NCI-H510A (cell line): ENCODE measurements around the gene HK2.

Source experiments
- DNase-seq: peaks from one replicate; lab custom pipeline; 2025; lab: John Stamatoyannopoulos, UW

HK2 gene

DNA sequence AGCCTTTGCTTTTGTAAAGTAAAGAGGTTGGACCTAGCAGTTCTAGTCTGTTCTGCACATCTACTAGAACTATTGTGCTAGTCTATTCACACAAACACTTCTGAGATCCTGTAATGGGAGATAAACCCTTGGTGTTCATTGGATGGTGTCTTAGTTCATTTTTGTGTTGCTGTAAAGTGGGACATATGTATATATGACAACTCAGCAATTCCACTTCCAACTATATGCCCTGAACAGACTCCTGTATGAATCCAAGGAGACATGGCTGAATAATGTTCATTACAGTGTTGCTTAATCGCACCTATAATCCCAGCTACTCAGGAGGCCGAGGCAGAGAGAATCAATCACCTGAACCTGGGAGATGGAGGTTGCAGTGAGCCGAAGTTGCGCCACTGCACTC, 23.3 kb downstream of the HK2 start:
- no peak for DNase-seq

DNA sequence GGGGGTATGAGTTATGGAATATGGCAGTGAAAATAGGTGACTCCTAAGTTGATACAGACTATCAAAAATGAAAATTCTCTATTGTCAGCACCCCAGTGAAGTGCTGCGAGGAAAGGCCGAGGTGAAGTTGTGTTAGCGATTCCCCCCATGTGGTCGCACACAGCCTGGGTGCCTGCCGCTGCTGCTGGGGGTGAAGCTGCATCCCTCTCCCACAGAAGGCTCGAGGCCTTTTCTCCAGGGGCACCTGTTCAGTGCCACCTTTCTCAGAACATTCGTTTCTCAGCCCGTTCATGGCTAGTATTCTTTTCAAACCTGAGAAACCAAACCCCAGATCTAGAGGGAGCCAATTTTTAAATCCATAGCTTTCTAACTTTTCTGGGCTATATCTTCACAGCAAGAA, 23.8 kb downstream of the HK2 start:
- no peak for DNase-seq

DNA sequence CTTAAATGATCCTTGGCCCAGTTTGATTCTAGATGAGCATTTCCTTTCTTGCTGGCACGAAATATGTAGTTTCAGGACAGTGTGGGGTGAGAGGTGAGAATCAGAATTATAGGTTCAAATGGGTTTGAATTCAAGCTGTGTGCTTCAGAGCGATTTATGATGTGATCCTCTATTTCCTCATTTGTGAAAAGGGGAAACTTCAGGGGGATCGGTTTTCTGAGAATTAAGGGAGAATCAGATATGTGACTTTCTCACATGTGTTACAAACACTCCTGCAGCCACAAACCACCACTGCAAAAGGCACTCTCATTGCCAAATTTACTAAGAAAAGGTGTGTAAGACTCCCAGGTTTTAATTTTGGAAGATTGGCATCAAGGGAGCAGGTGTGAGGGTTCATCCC, 24.4 kb downstream of the HK2 start:
- DNase-seq: no peak

DNA sequence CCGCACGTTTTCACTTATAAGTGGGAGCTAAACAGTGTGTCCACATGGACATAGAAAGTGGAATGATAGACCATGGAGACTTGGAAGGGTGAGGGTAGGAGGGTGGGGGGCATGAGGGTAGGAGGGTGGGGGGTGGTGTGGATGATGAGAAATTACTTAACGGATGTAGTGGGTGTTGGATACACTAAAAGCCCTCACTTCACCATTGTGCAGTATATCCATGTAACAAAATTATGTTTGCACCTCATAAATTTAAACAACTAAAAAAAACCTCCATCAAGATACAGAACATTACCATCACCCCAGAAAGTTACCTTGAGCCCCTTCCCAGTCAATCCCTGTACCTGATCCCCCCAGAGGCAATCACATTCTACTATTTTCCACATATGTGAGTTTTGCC, 26.2 kb downstream of the HK2 start:
- no peak for DNase-seq

DNA sequence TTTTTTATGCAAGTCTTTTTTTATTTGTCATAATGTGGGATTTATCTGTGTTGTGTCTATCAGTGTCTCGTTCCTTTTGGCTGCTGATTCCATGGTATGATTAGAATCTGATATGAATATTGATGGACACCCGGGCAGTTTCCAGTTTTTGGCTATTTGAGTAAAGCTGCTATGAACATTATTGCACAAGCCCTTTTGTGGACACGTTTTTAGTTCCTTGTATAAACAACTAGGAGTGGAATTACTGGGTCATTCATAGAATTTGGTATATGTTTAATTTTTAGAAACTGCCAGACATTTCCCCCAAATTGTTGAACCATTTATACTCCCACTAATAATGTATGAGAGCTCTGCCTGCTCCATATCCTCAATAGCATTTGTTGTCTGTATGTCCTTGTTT, 26.6 kb downstream of the HK2 start:
- no peak for DNase-seq

DNA sequence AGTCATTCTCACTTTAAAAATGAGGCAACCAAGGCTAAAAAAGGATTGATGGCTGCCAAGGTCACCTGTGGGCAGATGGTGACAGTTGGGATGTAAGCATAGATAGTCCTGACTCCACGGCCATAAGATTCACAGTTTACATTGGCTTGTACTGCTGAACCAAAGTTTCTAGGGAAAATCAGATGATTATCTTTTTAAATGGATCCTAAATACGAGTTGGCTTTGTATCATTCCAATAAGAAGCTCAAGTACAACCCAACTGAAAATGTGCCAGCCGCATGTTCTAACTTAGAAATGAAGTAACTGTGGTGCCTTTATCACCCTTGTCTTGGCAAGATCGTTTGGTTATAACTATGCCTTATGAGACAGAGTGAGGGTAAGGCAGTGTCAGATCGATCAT, 27.6 kb downstream of the HK2 start:
- no peak for DNase-seq

DNA sequence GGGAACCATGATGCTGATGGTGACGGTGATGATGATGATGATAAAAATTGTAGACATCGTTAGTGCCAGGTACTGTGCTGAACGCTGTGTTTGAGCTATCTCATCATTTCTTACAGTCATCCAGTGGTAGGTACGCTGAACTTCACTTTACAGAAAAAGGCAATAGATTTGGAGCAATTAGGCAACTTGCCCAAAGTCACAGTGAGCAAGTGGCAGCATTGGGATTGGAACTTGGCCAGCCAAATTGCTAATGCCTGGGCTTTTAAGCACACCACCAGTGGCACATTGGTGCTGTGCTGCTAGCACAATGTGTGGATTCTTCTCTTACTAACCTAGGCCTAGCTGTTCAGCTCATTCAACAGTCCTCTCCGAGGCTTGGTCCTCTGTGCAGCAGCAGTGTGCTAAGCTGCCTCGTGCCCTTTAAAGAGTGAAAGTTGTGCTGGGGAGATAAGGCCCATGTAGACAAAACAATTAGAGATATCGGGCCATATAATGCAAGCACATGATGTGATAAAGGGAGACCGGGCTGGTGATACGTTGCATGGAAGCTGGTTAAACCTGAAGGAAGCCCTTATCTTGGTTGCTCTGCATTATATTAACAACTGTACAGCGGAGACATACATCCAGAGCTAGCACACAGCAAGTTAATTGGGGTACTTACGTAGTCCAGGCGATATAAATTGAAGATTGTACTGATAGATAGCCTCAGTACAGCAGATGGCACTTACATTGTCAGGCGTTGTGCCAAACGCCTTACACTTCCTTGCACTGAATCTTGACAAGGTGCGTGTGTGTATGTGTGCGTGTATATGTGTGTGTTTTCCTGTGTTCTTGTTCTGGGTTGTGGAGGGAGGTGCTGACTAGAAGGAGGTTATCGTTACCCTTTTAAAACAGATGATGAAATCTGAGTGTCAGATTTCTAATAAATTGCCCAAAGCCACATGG, 28.4 kb downstream of the HK2 start:
- DNase-seq: no peak

DNA sequence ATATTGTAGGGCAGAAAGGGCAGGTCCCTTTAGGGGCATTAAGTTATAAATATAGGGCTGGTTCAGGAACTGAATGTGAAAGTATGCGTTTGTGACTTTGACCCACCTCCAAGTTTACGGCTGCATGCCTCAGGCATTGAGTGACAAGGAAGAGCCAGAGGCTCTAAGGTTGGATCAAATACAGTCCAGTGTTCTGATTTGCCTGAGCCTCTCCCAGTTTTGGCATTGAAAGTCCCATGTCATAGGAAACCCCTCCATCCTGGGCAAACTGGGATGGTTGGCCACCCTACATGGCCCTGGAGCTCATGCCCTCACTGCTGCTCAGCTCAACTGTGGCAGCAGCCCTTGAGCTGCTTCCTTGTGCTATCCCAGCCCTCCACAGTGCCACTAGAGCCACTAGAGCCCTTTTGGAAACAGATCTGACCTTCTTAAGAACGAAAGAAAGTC, 29.9 kb downstream of the HK2 start:
- no peak for DNase-seq

DNA sequence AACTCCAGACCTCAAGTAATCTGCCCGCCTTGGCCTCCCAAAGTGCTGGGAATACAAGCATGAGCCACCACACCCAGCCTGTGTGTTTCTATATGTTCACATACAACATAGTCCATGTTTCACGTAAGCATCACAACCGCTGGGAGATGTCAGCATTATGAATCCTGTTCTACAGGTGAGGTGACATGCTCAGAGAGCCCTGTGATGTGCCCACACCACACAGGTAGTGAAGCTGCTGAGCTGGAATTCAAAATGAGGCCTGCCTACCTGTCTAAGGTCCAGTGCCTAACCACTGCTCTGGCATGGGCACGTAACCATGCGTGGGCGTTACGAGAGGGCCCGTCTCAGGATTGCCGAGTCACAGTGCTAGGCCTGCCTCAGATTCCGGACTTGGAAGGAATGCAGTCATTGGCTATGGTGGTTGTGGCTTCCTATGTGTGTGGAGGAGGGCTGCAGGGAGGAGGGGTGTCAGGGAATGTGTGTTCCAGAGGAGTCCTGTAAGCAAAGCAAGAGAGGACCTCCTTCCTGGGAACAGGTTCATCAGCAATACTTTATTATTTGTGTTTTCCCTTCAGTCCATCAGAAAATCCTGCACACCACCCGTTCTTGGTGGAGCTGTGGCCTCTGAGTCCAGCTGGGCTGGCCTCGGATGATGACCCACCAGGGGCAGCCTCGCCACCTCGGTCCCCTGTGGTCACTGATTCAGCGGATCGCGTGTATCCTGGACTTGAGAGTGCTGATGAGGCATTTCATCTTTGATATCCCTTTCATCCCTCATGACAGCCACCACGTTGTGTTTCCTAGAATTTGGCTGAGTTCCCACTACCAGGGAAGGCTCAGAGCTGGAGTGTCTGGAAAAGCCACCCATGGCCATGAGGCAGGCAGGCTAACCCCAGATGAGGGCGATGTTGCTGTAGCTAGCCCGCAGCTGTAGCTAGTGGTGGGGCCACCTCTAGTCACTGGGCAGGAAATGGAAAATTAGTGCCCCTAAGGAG, 31.1 kb downstream of the HK2 start:
- DNase-seq: no peak

DNA sequence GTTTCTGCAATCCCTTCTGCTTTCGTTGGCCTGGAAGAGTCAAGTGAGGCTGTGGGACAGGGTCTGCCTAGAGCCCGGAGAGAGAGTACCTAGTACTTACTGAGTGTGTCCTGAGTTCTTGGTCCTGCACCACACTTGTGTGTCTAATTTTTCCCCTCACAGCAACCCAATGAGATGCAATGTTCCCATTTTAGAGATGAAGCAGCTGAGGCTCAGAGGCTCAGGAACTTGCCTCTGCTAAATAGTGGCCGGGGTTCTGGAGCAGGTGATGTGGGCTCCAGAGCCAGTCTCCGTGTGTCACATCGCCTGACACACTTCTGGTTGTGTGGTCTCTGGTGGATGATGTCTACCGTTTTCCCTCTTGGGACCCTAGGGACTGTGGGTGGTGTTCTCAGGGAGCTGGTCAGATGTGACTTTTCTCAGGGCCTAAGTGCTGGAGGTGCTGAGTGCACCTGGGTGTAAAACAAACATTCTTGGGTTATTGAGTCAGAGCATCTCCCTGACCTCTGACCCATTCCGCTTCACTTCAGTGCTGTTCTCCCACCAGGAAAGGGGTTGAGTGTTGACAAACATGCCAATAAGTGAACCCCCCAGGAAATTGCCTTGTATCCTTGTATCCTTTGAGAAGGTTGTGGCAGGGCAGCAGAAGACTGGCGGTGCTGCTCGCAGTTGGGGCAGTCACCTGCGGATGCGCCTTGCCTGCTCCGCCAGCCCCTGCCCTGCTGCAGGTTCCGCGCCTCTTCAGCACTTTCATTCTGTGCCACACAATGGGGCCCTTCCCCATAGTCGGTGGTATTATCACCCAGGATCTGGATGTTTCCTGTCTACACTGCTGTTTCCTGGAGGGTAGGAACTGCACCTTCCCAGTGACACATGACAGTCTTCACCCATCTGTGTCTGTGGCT, 32.1 kb downstream of the HK2 start:
- DNase-seq: no peak

DNA sequence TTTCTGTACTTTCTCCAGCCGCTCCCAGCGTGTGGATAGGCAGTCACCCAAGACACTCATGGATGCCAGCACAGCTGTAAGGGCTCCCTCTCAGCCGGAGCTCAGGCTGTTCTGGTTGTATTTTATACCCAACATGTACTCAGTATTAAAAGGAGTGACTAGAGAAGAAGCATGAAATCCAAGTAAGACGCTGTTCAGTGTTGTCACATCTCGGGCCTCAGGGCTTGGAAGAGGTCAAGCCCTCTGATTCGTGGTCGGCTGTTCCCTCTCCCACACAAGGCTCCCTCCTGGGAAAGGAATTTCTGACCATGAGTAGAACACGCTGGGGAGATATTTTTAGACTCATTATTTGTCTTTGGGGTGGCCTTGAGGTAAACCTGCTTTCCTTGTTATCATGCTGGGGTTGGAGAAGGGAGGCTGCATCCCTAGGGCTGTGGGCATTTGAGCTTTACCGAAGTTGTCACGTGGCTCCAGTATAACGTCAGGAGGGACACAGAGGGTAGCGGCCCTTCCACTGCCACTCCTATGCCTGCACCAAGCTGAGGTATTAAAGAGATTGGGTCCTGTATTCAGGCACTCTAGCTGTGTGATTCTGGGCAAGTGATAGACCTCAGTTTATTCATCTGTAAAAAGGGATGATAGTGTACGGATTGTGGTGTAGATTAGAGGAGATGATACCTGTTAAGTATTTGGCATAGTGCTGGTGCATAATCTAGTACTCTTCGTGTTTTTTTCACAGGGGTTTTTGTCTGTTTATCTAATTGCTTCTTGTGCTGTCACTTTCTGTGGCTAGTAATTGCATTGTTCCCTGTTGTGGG, 34.1 kb downstream of the HK2 start:
- DNase-seq: no peak

DNA sequence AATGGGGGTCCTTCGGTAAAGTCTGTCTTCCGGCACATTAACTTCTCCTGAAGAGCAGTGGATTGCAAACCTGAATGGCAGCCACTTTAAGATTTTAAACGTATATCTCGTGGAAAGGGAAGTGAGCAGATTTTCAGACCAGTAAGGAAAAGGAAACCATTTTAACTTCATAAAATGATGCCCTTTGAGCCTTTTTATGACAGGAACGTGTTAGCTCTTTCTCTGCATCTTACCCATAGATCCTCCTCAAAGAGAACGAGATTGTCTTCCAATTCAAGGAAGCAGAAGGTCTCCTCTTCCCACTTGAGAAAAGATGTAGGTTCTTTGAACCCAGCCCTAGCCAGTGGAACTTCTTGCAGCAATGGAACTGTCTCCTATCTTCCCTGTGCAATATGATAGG, 35.6 kb downstream of the HK2 start:
- DNase-seq: no peak

DNA sequence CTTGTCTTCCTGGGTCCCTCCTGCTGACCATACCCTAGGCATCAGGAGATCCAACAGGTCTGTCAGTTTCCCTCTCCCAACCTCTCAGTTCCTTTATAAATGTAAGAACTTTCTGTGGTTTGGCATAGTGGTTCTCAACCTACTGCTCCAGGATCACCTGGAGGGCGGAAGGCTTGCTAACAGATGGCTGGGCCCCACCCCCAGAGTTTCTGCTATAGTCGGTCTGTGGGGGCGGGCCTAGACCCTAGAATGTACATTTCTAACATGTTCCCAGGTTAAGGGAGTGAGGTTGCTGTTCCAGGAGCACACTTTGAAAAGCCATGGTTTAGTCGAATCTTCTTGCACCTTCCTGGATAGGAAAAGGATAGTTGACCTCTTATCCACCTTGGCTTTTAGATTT, 37.0 kb downstream of the HK2 start:
- no peak for DNase-seq

DNA sequence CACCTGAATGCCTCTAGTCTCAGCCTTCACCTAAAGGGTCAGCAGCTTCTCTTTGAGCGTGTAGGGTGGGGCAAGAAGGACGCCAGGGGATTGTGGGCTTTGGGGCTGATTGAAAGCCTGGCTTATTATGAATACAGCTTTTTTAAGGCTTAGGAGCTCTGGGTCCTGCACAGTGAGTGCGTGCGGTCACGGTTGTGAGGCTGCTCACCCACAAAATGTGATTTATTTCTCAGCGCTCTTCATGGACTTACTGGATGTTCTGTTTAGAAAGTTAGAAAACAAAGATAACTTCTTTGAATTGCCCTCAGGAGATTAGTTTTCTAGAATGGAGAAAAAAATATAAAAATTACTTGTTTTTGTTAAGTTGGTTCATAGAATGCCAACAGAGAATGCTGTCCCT, 37.5 kb downstream of the HK2 start:
- DNase-seq: no peak

DNA sequence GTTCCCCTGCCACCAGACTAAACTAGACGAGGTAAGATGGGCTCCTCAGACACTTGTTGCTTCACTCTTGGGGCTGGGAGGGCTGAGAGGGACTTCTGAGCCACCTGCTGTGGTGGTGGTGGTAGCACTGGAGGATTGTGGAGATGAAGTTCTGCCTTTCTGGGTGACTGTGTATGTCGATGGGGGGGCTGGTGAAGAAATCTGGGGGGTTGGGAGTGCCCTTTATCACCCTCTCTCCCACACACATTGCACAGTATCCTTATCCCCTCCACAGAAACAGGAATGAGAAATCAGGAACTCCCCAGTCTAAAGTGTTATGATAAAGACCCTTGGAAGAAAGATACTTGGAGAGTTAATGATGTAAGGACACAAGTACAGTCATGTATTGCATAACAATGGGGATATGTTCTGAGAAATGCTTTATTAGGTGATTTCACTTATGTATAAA, 38.5 kb downstream of the HK2 start:
- DNase-seq: no peak

DNA sequence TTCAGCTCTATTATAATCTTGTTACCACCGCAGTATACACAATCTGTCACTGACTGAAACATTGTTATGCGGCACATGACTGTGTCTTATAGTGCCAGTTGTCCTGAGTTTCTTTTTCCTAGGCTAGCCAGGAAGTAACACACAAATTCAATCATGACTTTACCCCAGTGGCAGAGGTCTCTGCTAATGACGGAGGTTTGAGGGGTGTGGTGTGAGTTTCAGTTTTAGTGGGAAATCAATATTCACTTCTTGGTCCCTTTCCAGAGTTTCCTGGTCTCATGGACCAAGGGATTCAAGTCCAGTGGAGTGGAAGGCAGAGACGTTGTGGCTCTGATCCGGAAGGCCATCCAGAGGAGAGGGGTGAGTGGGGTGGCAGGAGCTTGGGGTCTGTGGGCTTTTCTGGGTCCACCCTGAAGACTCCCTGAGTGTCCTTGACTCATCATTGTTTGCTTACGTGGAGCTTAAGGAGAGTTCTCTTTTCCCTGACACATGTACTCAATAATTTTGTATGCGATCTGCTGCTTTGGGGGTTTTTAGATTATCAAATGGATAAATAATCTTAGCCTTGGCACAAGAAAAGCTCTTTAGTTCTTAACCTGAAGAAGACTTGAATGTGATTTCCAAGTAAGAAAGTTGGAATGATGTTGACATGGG, 39.2 kb downstream of the HK2 start:
- no peak for DNase-seq

DNA sequence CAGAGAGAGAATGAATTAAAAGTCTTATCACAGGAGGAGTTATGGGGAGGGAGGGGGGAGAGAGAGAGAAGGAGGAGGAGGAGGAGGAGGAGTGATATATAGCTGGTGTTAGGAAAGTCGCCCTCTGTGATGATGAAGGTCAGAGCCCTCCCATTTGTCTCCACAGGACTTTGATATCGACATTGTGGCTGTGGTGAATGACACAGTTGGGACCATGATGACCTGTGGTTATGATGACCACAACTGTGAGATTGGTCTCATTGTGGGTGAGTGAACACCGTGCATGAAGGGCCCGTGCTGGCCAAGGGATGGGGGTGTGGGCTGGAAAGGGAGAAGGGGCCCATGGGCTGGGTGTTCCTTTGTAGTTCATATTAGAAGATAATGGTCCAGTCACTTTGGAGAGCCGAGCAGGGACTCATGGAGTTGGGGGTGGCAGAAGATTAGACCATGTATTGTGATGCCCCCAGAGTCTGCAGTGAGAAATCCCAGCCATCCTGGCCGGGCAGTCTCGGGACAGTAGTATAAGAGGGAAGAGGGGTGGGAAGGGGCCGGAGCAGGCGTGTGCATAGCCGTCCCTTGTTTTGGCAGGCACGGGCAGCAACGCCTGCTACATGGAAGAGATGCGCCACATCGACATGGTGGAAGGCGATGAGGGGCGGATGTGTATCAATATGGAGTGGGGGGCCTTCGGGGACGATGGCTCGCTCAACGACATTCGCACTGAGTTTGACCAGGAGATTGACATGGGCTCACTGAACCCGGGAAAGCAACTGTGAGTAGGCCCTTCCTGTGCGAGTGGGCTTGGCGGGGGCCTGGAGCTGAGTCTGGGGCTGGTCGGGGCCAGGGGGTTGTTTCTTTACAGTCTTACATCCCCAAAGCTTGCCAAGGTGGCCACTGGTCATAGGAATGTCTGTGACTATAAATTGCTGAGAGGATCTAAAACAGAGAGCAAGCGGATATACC, 40.0 kb downstream of the HK2 start:
- DNase-seq: no peak

DNA sequence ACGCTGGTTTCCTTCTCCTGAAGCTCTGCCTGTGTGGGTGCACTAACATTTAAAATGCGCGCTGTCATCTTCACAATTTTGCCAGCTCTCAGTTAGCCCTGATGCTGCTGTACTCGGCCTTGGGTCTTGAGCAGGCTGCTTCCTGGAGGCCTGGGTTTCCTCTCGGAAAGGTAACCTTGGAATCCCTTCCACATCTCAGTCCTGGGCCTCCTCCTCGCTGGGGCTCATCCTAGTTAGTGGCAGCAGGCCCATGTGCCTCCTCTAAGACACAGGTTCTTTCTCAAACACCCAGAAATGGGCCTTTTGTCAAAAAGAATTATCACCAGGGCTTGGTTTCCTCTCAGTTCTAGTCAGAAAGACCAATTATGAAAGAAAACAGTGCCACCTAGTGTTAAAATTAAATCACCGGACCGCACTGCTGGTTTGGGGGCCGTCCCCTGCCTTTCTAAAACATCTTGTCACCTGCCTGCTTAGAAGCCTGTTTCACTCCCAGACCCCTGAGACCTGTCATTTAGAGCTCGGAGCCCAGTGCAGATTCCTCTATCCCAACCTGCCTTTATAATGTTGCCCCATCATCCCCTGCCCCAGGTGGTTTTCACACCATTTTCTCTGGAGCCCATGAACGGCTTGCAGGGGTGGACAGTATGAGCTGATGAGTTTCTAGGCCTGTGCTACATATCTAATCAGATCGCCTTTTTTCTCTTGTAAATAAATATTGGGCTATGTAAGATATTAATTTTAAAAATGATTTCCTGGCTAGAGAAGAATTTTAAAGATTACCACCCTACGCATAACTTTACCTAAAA, 42.4 kb downstream of the HK2 start:
- no peak for DNase-seq
